MG63 (cell line): ENCODE data around the gene COX6B2. TPM values are rescaled to one million over a fixed set of nuclear protein-coding genes. Genes with fewer than 3 reads are reported as not detected.

ENCODE experiments used
- DNase-seq: peaks from one replicate; pipeline ENCODE4 v3.0.0-alpha.2; 2020
- H3K27me3 ChIP-seq: fragments of 250-450 bp; sonication (Bioruptor Pico); 2 replicates; pipeline ENCODE4 v1.5.1; 2020; ENCODE audit warnings: mild to moderate bottlenecking, moderate library complexity
- H3K36me3 ChIP-seq: fragments of 250-450 bp; sonication (Bioruptor Pico); 2 replicates; pipeline ENCODE4 v1.5.1; 2020; ENCODE audit warnings: mild to moderate bottlenecking, moderate library complexity
- H3K4me3 ChIP-seq: fragments of 250-450 bp; sonication (Bioruptor Pico); 2 replicates; pipeline ENCODE4 v1.5.1; 2020; ENCODE audit warnings: mild to moderate bottlenecking, moderate library complexity
- H3K9me3 ChIP-seq: fragments of 250-450 bp; sonication (Bioruptor Pico); 2 replicates; pipeline ENCODE4 v1.5.1; 2020; ENCODE audit warnings: mild to moderate bottlenecking, moderate library complexity
- total RNA-seq: library from RNA; depleted of rRNA; stranded (reverse); fragments of >200 nt; shearing (Covaris generic); gene quantifications from 2 replicates; pipeline ENCODE4 v1.2.3, GENCODE V29; 2014; ENCODE audit warnings: low replicate concordance

The COX6B2 gene
- total RNA-seq, 1 experiment from 2014 or later: not detected

GRCh38 chr19:55352549-55353145, 1.9 kb downstream of the COX6B2 start:
- no peak for DNase-seq
- H3K27me3 ChIP-seq: peaks cover 55% of the 10 kb centered on the region
- H3K9me3 ChIP-seq: no peaks in the 10 kb centered on the region
- H3K36me3 ChIP-seq: no peaks in the 10 kb centered on the region; the same call in 1 of the 2 replicates
- no peak overlapping the region for H3K4me3 ChIP-seq

- no peaks in the 10 kb centered on the region for H3K9me3 ChIP-seq
- H3K27me3 ChIP-seq: peaks cover 49% of the 10 kb centered on the region
- no peaks in the 10 kb centered on the region; the same call in 1 of the 2 replicates for H3K36me3 ChIP-seq
- no peak overlapping the region for H3K4me3 ChIP-seq
- no peak for DNase-seq
Observed at GRCh38 chr19:55352040-55352439, 2.5 kb downstream of the COX6B2 start.

- no peaks in the 10 kb centered on the region for H3K9me3 ChIP-seq
- H3K4me3 ChIP-seq: no peak overlapping the region
- H3K36me3 ChIP-seq: peaks cover 4% of the 10 kb centered on the region; the same call in 1 of the 2 replicates
- DNase-seq: no peak
- peaks cover 38% of the 10 kb centered on the region for H3K27me3 ChIP-seq
Observed at GRCh38 chr19:55350620-55351315, 3.8 kb downstream of the COX6B2 start.

GRCh38 chr19:55348317-55349034, 6.0 kb downstream of the COX6B2 start:
- peaks cover 4% of the 10 kb centered on the region; the same call in 1 of the 2 replicates for H3K36me3 ChIP-seq
- H3K4me3 ChIP-seq: no peak overlapping the region
- no peak for DNase-seq
- H3K9me3 ChIP-seq: no peaks in the 10 kb centered on the region
- H3K27me3 ChIP-seq: peaks cover 19% of the 10 kb centered on the region

- Histone ChIP-seq H3K36me3 (peaks cover 6% of the 10 kb centered on the region; the same call in 1 of the 2 replicates), H3K27me3 (peaks cover 9% of the 10 kb centered on the region), H3K9me3 (no peaks in the 10 kb centered on the region), H3K4me3 (no peak overlapping the region)
- DNase-seq: no peak
Observed at GRCh38 chr19:55347442-55348009, 7.0 kb downstream of the COX6B2 start.

- DNase-seq: no peak
- no peak overlapping the region for H3K4me3 ChIP-seq
- peaks cover 13% of the 10 kb centered on the region for H3K36me3 ChIP-seq
- H3K9me3 ChIP-seq: no peaks in the 10 kb centered on the region
- H3K27me3 ChIP-seq: peaks cover 3% of the 10 kb centered on the region
Observed at GRCh38 chr19:55346725-55347441, 7.6 kb downstream of the COX6B2 start.

GRCh38 chr19:55345818-55346724, 8.4 kb downstream of the COX6B2 start:
- H3K9me3 ChIP-seq: no peaks in the 10 kb centered on the region
- H3K4me3 ChIP-seq: no peak overlapping the region
- DNase-seq: peak; percentile 74
- peaks cover 13% of the 10 kb centered on the region for H3K36me3 ChIP-seq
- H3K27me3 ChIP-seq: no peaks in the 10 kb centered on the region

GRCh38 chr19:55345101-55345817, 9.3 kb downstream of the COX6B2 start:
- Histone ChIP-seq H3K4me3 (no peak overlapping the region), H3K27me3 (no peaks in the 10 kb centered on the region), H3K36me3 (peaks cover 13% of the 10 kb centered on the region), H3K9me3 (no peaks in the 10 kb centered on the region)
- DNase-seq: no peak

GRCh38 chr19:55344444-55344843, 10.1 kb downstream of the COX6B2 start:
- Histone ChIP-seq H3K4me3 (no peak overlapping the region), H3K27me3 (no peaks in the 10 kb centered on the region), H3K9me3 (no peaks in the 10 kb centered on the region), H3K36me3 (peaks cover 13% of the 10 kb centered on the region)
- no peak for DNase-seq

GRCh38 chr19:55341595-55342531, 12.7 kb downstream of the COX6B2 start:
- no peaks in the 10 kb centered on the region for H3K9me3 ChIP-seq
- no peak overlapping the region for H3K4me3 ChIP-seq
- H3K27me3 ChIP-seq: peaks cover 5% of the 10 kb centered on the region; the same call in 1 of the 2 replicates
- H3K36me3 ChIP-seq: peaks cover 13% of the 10 kb centered on the region
- no peak for DNase-seq

GRCh38 chr19:55341171-55341588, 13.3 kb downstream of the COX6B2 start:
- H3K9me3 ChIP-seq: no peaks in the 10 kb centered on the region
- H3K27me3 ChIP-seq: peaks cover 12% of the 10 kb centered on the region
- peak overlapping the region; percentile 69; the same call in 1 of the 2 replicates for H3K4me3 ChIP-seq
- DNase-seq: peak; percentile 52
- H3K36me3 ChIP-seq: peaks cover 12% of the 10 kb centered on the region

GRCh38 chr19:55340784-55341147, 13.8 kb downstream of the COX6B2 start:
- peaks cover 13% of the 10 kb centered on the region for H3K27me3 ChIP-seq
- H3K4me3 ChIP-seq: peak overlapping the region; percentile 69
- peaks cover 9% of the 10 kb centered on the region for H3K36me3 ChIP-seq
- no peaks in the 10 kb centered on the region for H3K9me3 ChIP-seq
- DNase-seq: no peak

GRCh38 chr19:55339889-55340783, 14.4 kb downstream of the COX6B2 start:
- H3K27me3 ChIP-seq: peaks cover 13% of the 10 kb centered on the region
- DNase-seq: peak; percentile 44
- peaks cover 9% of the 10 kb centered on the region for H3K36me3 ChIP-seq
- no peaks in the 10 kb centered on the region for H3K9me3 ChIP-seq
- peak overlapping the region; percentile 69 for H3K4me3 ChIP-seq
